IMR-90 (cell line): Measurements from ENCODE around the gene INSL3. TPM values are rescaled to one million over a fixed set of nuclear protein-coding genes. Genes with fewer than 3 reads are reported as not detected.

ENCODE experiments used
- ATAC-seq: fragments of 200-7000 bp; cut with Tn5 transposase; 2 replicates; pipeline ENCODE4 v1.9.1; 2020; ENCODE audit warnings: low read depth, mild to moderate bottlenecking, moderate library complexity
- Bru-seq: library from RNA; stranded (reverse); fragments of 400-500 nt; gene quantifications from one replicate; lab custom pipeline; 2021; lab: Mats Ljungman, UMichigan
- BruChase-seq, 2 experiments: library from RNA; stranded (reverse); fragments of 400-500 nt; gene quantifications; one replicate each; lab custom pipeline; 2021; lab: Mats Ljungman, UMichigan
- BruUV-seq: library from RNA; stranded (reverse); fragments of 400-500 nt; replicated peaks from 2 replicates; lab custom pipeline; 2021; lab: Mats Ljungman, UMichigan
- CTCF ChIA-PET: fragments of 300-600 bp; formaldehyde crosslinking; extraction: SDS; loops from one replicate; lab custom pipeline; 2021; ENCODE audit warnings: antibody characterized with exemption; lab: Yijun Ruan, JAX
- POLR2A ChIA-PET: fragments of 300-600 bp; sonication (Branson Sonifier 250); formaldehyde crosslinking; loops from one replicate; lab custom pipeline; 2022; ENCODE audit warnings: antibody characterized with exemption; ENCODE audit not compliant: unreplicated experiment; lab: Charles Lee
- DNase-seq: peaks from one replicate; pipeline ENCODE4 v3.0.0; 2013
- H2AFZ ChIP-seq: replicated peaks from 2 replicates; pipeline ENCODE3; 2013; ENCODE audit warnings: low read length, mild to moderate bottlenecking; ENCODE audit not compliant: poor library complexity
- H2AK5ac ChIP-seq: 2 replicates; pipeline ENCODE4 v1.6.1; 2013; ENCODE audit warnings: low read depth, low read length, inconsistent platforms
- H2AK9ac ChIP-seq: replicated peaks from 2 replicates; pipeline ENCODE3; 2013; ENCODE audit warnings: mild to moderate bottlenecking, low read depth, low read length, moderate library complexity; ENCODE audit not compliant: poor library complexity
- H2BK120ac ChIP-seq: 2 replicates; pipeline ENCODE4 v1.6.1; 2013; ENCODE audit warnings: low read depth, low read length, inconsistent platforms
- H2BK15ac ChIP-seq: 3 replicates; pipeline ENCODE4 v1.6.1; 2013; ENCODE audit warnings: low read depth, low read length, inconsistent platforms
- H2BK20ac ChIP-seq: 2 replicates; pipeline ENCODE4 v1.6.1; 2013; ENCODE audit warnings: low read depth, mild to moderate bottlenecking, inconsistent platforms, low read length, moderate library complexity
- H2BK5ac ChIP-seq: 2 replicates; pipeline ENCODE4 v1.6.1; 2013; ENCODE audit warnings: mild to moderate bottlenecking, low read depth, low read length, inconsistent platforms; ENCODE audit not compliant: poor library complexity, severe bottlenecking
- H3K14ac ChIP-seq: replicated peaks from 2 replicates; pipeline ENCODE4 v1.6.1; 2013; ENCODE audit warnings: low read depth, low read length, inconsistent platforms
- H3K18ac ChIP-seq: 2 replicates; pipeline ENCODE4 v1.6.1; 2013; ENCODE audit warnings: low read depth, low read length, control low read depth
- H3K23ac ChIP-seq: 2 replicates; pipeline ENCODE4 v1.6.1; 2013; ENCODE audit warnings: low read depth, low read length, inconsistent platforms
- H3K27ac ChIP-seq: 2 replicates; pipeline ENCODE4 v1.5.1; 2013; ENCODE audit warnings: mild to moderate bottlenecking, control low read depth, low read length; ENCODE audit not compliant: insufficient read depth
- H3K27me3 ChIP-seq: 2 replicates; pipeline ENCODE4 v1.6.1; 2013; ENCODE audit warnings: low read length; ENCODE audit not compliant: control insufficient read depth, insufficient read depth
- H3K36me3 ChIP-seq: 2 replicates; pipeline ENCODE4 v1.6.1; 2013; ENCODE audit warnings: low read length, mixed read lengths; ENCODE audit not compliant: control insufficient read depth, insufficient read depth
- H3K4ac ChIP-seq: 2 replicates; pipeline ENCODE4 v1.6.1; 2013; ENCODE audit warnings: low read depth, low read length, inconsistent platforms
- H3K4me1 ChIP-seq: 2 replicates; pipeline ENCODE4 v1.6.1; 2013; ENCODE audit warnings: low read length, mixed read lengths; ENCODE audit not compliant: control insufficient read depth, insufficient read depth
- H3K4me2 ChIP-seq: 2 replicates; pipeline ENCODE4 v1.6.1; 2013; ENCODE audit warnings: low read depth, mild to moderate bottlenecking, control low read depth, low read length, moderate library complexity
- H3K4me3 ChIP-seq: 2 replicates; pipeline ENCODE4 v1.5.1; 2013; ENCODE audit warnings: low read depth, mild to moderate bottlenecking, control low read depth, low read length, moderate library complexity; ENCODE audit not compliant: insufficient read depth
- H3K56ac ChIP-seq: 2 replicates; pipeline ENCODE4 v1.6.1; 2013; ENCODE audit warnings: low read length, inconsistent platforms; ENCODE audit not compliant: insufficient read depth; ENCODE audit errors: extremely low read depth
- H3K79me1 ChIP-seq, 2 experiments: 2 replicates each; pipeline ENCODE4 v1.6.1; 2013; ENCODE audit warnings: low read length in 2 of 2, inconsistent platforms in 1 of 2, low read depth in 1 of 2
- H3K9ac ChIP-seq: 2 replicates; pipeline ENCODE4 v1.6.1; 2013; ENCODE audit warnings: low read depth, low read length, control low read depth
- H3K9me1 ChIP-seq: 2 replicates; pipeline ENCODE4 v1.6.1; 2013; ENCODE audit warnings: low read length, inconsistent platforms; ENCODE audit not compliant: insufficient read depth
- H3K9me3 ChIP-seq: 2 replicates; pipeline ENCODE4 v1.6.1; 2013; ENCODE audit warnings: low read length; ENCODE audit not compliant: control insufficient read depth, insufficient read depth
- H4K20me1 ChIP-seq: 2 replicates; pipeline ENCODE4 v1.6.1; 2013; ENCODE audit warnings: low read length, inconsistent platforms; ENCODE audit not compliant: insufficient read depth
- H4K5ac ChIP-seq: 2 replicates; pipeline ENCODE4 v1.6.1; 2013; ENCODE audit warnings: mild to moderate bottlenecking, low read depth, low read length, control low read depth
- H4K8ac ChIP-seq, 2 experiments: 2 replicates each; pipeline ENCODE4 v1.6.1; 2013; ENCODE audit warnings: low read depth in 2 of 2, low read length in 2 of 2, control low read depth in 1 of 2, inconsistent platforms in 1 of 2
- H4K91ac ChIP-seq: 2 replicates; pipeline ENCODE4 v1.6.1; 2013; ENCODE audit warnings: low read depth, low read length, inconsistent platforms; ENCODE audit not compliant: insufficient read depth
- BHLHE40 ChIP-seq: fragments of 150-350 bp; IDR thresholded peaks from 2 replicates; pipeline ENCODE4 v1.6.1; 2016; ENCODE audit warnings: mild to moderate bottlenecking, low read depth, low read length
- CHD1 ChIP-seq: IDR thresholded peaks from 2 replicates; pipeline ENCODE4 v1.6.1; 2012; ENCODE audit warnings: low read depth, low read length, improper control_type of control experiment
- MAFK ChIP-seq: IDR thresholded peaks from 2 replicates; pipeline ENCODE4 v1.6.1; 2012; ENCODE audit warnings: low read depth, low read length, improper control_type of control experiment
- MAZ ChIP-seq: IDR thresholded peaks from 2 replicates; pipeline ENCODE4 v1.6.1; 2012; ENCODE audit warnings: low read depth, mild to moderate bottlenecking, low read length, improper control_type of control experiment, moderate library complexity, borderline replicate concordance
- NFE2L2 ChIP-seq: fragments of 150-350 bp; IDR thresholded peaks from 2 replicates; pipeline ENCODE4 v1.6.1; 2016; ENCODE audit warnings: low read depth, mild to moderate bottlenecking, low read length
- RAD21 ChIP-seq: IDR thresholded peaks from 2 replicates; pipeline ENCODE4 v1.6.1; 2012; ENCODE audit warnings: low read length, improper control_type of control experiment
- RCOR1 ChIP-seq: IDR thresholded peaks from 2 replicates; pipeline ENCODE4 v1.6.1; 2012; ENCODE audit warnings: mild to moderate bottlenecking, low read length, improper control_type of control experiment; ENCODE audit not compliant: insufficient replicate concordance
- SMC3 ChIP-seq: fragments of 150-350 bp; IDR thresholded peaks from 2 replicates; pipeline ENCODE4 v1.6.1; 2016; ENCODE audit warnings: low read depth, mild to moderate bottlenecking, antibody characterized with exemption, low read length, moderate library complexity
- USF2 ChIP-seq: fragments of 150-350 bp; IDR thresholded peaks from 2 replicates; pipeline ENCODE4 v1.6.1; 2017; ENCODE audit warnings: mild to moderate bottlenecking, antibody characterized with exemption, low read length, low read depth
- WGBS, 2 experiments: methylation state at CpG; one replicate each; pipeline versions ENCODE4 v1.1.5 to v1.1.7; 2013; ENCODE audit warnings: missing lambda C conversion rate in 2 of 2; ENCODE audit not compliant: insufficient read length in 1 of 2; ENCODE audit errors: extremely low coverage in 2 of 2; 5-methylcytosine and 5-hydroxymethylcytosine counted together
- dilution Hi-C: fragments of 300-500 bp; cut with HindIII; formaldehyde crosslinking; loops from one replicate; pipeline ENCODE4 v1.14.3; 2018; ENCODE audit warnings: low sequenced_read_pairs; ENCODE audit not compliant: unreplicated experiment
- in situ Hi-C: fragments of 300-500 bp; cut with MboI; formaldehyde crosslinking; loops from 3 replicates; pipeline ENCODE4 v1.14.3; 2019; ENCODE audit warnings: low sequenced_read_pairs, inconsistent platforms, mixed read lengths
- intact Hi-C: fragments of 100-400 bp; cut with micrococcal nuclease; formaldehyde crosslinking; loops from 2 replicates; pipeline ENCODE4 v1.10.0; 2022
- long read RNA-seq: library from polyadenylated mRNA; unstranded; transcript quantifications from one replicate; pipeline ENCODE4 v2.0.0, GENCODE V29; 2021; ENCODE audit not compliant: unreplicated experiment
- polyA plus RNA-seq, 3 experiments: library from polyadenylated mRNA; depleted of rRNA; stranded (reverse); fragments of >200 nt; gene quantifications; 2 replicates each; pipeline ENCODE4 v1.2.3, GENCODE V29; 2012; ENCODE audit warnings: low replicate concordance in 1 of 3
- total RNA-seq: library from RNA; depleted of rRNA; stranded (reverse); fragments of >200 nt; gene quantifications from 2 replicates; pipeline ENCODE4 v1.2.3, GENCODE V29; 2012; rRNA removed
- TF ChIP-seq, protein P1 (sequence below): conservative IDR thresholded peaks from 2 replicates; pipeline ENCODE4 v1.5.1; 2012; ENCODE audit warnings: mild to moderate bottlenecking, low read depth, low read length, improper control_type of control experiment

The INSL3 gene
- total RNA-seq (not detected in 2 replicates), polyA plus RNA-seq (2012; rRNA removed) (not detected in 2 replicates), Bru-seq, nascent RNA (not detected), BruChase-seq, experiment 1, labeled RNA remaining after a 6-hour chase (percentile 5 among the genes with signal in this experiment), BruChase-seq, experiment 2, labeled RNA remaining after a 2-hour chase (not detected)
- polyA plus RNA-seq (2012; cell fraction: cytosol; rRNA removed) = 0.09 TPM in 1 of 2 replicates, not detected in the other
- 0.21 and 0.27 TPM in 2 replicates for polyA plus RNA-seq (2012; cell fraction: nucleus; rRNA removed; ENCODE audit: low replicate concordance)
- long read RNA-seq = 0 reads

GRCh38 chr19:17821190-17821589, at the start of gene INSL3:
Gene INSL3 (minus strand): TSS chr19:17821519. CDS start chr19:17821506, 13 bp downstream.
- no peak within 1 kb of the TSS for H2BK15ac ChIP-seq

More at GRCh38 chr19:17821190-17821589, at the start of gene INSL3:
- DNase-seq (no peak), ATAC-seq (no peak)
- Histone ChIP-seq H3K4me2 (no peak within 1 kb of the TSS), H4K8ac (no peak within 1 kb of the TSS), H2AK9ac (no peak within 1 kb of the TSS), H3K36me3 (no peaks in the 10 kb centered on the region), H2AK5ac (no peak within 1 kb of the TSS), H3K4me3 (no peak within 1 kb of the TSS), H3K27ac (no peak within 1 kb of the TSS), H2BK5ac (no peak within 1 kb of the TSS), H3K18ac (no peak within 1 kb of the TSS), H3K27me3 (peaks cover 20% of the 10 kb centered on the region), H4K91ac (no peak within 1 kb of the TSS), H2AFZ (peak within 1 kb of the TSS; percentile 33), H4K5ac (no peak within 1 kb of the TSS), H4K20me1 (no peaks in the 10 kb centered on the region), H3K4me1 (no peaks in the 10 kb centered on the region), H3K4ac (no peak within 1 kb of the TSS), H3K56ac (no peak within 1 kb of the TSS), H2BK20ac (no peak within 1 kb of the TSS), H3K9ac (no peak within 1 kb of the TSS), H3K9me1 (no peaks in the 10 kb centered on the region), H3K14ac (no peak within 1 kb of the TSS), H2BK120ac (no peak within 1 kb of the TSS), H3K79me1 (no peaks in the 10 kb centered on the region), H3K23ac (no peak within 1 kb of the TSS), H3K9me3 (no peaks in the 10 kb centered on the region)
- ChIA-PET CTCF (no interaction called here), POLR2A (no interaction called here)
- in situ Hi-C loops = no loop called here
- intact Hi-C loops = no loop called here
- TF ChIP-seq, protein P1, sequence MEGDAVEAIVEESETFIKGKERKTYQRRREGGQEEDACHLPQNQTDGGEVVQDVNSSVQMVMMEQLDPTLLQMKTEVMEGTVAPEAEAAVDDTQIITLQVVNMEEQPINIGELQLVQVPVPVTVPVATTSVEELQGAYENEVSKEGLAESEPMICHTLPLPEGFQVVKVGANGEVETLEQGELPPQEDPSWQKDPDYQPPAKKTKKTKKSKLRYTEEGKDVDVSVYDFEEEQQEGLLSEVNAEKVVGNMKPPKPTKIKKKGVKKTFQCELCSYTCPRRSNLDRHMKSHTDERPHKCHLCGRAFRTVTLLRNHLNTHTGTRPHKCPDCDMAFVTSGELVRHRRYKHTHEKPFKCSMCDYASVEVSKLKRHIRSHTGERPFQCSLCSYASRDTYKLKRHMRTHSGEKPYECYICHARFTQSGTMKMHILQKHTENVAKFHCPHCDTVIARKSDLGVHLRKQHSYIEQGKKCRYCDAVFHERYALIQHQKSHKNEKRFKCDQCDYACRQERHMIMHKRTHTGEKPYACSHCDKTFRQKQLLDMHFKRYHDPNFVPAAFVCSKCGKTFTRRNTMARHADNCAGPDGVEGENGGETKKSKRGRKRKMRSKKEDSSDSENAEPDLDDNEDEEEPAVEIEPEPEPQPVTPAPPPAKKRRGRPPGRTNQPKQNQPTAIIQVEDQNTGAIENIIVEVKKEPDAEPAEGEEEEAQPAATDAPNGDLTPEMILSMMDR = no peak
- no peak for TF ChIP-seq NFE2L2
- no peak for TF ChIP-seq RCOR1
- no peak for TF ChIP-seq CHD1
- no peak for TF ChIP-seq RAD21
- no peak for TF ChIP-seq MAFK
- TF ChIP-seq MAZ = no peak
- TF ChIP-seq BHLHE40 = no peak
- TF ChIP-seq USF2 = no peak
- no peak for TF ChIP-seq SMC3
- WGBS, 2 experiments = 48% methylated on average over 10 of the region's 34 CpGs; no CpG with 5 or more reads in 1 of the 2 experiments
- dilution Hi-C loops = no loop called here
- BruUV-seq = no TSS peak
